Breast epithelium (tissue), 3 donors: ENCODE results near the gene PRKAR1B.

ENCODE experiments used
- POLR2AphosphoS5 ChIP-seq, 3 donors: sonication (generic); formaldehyde crosslinking; IDR thresholded peaks; one replicate each; pipeline ENCODE4 v1.6.1; 2017; ENCODE audit warnings: antibody characterized with exemption in 3 of 3
- TF ChIP-seq, protein P1 (sequence below), 3 donors: fragments of 450-650 bp; IDR thresholded peaks; one replicate each; pipeline ENCODE4 v1.5.1; 2016 to 2017; ENCODE audit warnings: antibody characterized with exemption in 3 of 3, mild to moderate bottlenecking in 3 of 3, moderate library complexity in 3 of 3

DNA sequence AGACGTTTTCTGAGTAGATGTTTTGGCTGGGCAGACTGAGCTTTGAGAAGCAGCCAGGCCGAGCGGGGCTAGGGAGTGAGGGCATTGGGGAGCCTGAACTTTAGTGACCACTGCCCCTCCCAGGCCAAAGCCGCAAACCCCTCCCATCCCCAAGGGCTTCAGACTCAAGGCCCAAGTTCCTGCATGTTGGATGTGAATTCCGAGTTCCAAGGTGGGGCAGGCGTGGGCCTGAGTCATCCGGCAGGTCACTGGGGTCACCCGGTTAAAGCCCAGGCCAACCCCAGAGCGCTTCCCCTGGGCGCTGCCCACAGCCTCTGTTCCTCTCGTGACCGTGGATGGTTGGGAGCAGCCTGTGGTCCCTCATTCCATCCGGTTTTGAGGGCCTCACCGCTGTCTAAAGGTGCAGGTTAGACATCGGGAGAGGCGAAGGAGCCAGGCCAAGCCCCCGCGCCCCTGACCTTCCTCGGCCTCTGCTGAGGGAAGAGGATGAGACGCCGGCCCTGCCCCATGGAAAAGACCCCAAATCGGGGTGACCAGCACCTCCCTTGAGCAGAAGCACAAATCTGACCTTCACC is 200.5 kb downstream of the PRKAR1B start:
- TF ChIP-seq, protein P1, sequence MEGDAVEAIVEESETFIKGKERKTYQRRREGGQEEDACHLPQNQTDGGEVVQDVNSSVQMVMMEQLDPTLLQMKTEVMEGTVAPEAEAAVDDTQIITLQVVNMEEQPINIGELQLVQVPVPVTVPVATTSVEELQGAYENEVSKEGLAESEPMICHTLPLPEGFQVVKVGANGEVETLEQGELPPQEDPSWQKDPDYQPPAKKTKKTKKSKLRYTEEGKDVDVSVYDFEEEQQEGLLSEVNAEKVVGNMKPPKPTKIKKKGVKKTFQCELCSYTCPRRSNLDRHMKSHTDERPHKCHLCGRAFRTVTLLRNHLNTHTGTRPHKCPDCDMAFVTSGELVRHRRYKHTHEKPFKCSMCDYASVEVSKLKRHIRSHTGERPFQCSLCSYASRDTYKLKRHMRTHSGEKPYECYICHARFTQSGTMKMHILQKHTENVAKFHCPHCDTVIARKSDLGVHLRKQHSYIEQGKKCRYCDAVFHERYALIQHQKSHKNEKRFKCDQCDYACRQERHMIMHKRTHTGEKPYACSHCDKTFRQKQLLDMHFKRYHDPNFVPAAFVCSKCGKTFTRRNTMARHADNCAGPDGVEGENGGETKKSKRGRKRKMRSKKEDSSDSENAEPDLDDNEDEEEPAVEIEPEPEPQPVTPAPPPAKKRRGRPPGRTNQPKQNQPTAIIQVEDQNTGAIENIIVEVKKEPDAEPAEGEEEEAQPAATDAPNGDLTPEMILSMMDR (IDR thresholded peaks at IDR 0.05), result no peak
- TF ChIP-seq POLR2AphosphoS5 (IDR thresholded peaks at IDR 0.05), result no peak
